HG02852 (cell line): ENCODE measurements around the gene PGAM5.
A peak's percentile ranks its signal among the peaks of the same experiment; 100 is the strongest.

Source experiments
- ATAC-seq: cut with Tn5 transposase; IDR thresholded peaks from one replicate; pipeline ENCODE4 v1.9.1; 2021; ENCODE audit warnings: mild to moderate bottlenecking, moderate library complexity; ENCODE audit not compliant: unreplicated experiment

The PGAM5 gene

GRCh38 chr12:132710405-132711079, at the start of gene PGAM5:
PGAM5 (plus strand) TSS chr12:132710842; CDS start chr12:132710877, 35 bp downstream.
- peak; percentile 80 for ATAC-seq

- no peak for ATAC-seq
Observed at GRCh38 chr12:132660996-132661395, 49.6 kb upstream of the PGAM5 start.

- ATAC-seq, result no peak
Observed at GRCh38 chr12:132661972-132662371, 48.7 kb upstream of the PGAM5 start.

- ATAC-seq, result no peak
Observed at GRCh38 chr12:132662901-132663755, 47.5 kb upstream of the PGAM5 start.

- no peak for ATAC-seq
Observed at GRCh38 chr12:132664206-132665148, 46.2 kb upstream of the PGAM5 start.

- no peak for ATAC-seq
Observed at GRCh38 chr12:132665149-132665491, 45.5 kb upstream of the PGAM5 start.

GRCh38 chr12:132665794-132666193, 44.8 kb upstream of the PGAM5 start:
- ATAC-seq, result no peak

GRCh38 chr12:132668191-132669088, 42.2 kb upstream of the PGAM5 start:
- ATAC-seq, result no peak

- no peak for ATAC-seq
Observed at GRCh38 chr12:132669166-132669879, 41.3 kb upstream of the PGAM5 start.

GRCh38 chr12:132672116-132672515, 38.5 kb upstream of the PGAM5 start:
- no peak for ATAC-seq

GRCh38 chr12:132672678-132673077, 38.0 kb upstream of the PGAM5 start:
- no peak for ATAC-seq

GRCh38 chr12:132673288-132674179, 37.1 kb upstream of the PGAM5 start:
- no peak for ATAC-seq

GRCh38 chr12:132674561-132674960, 36.1 kb upstream of the PGAM5 start:
- ATAC-seq, result no peak

GRCh38 chr12:132675757-132676432, 34.7 kb upstream of the PGAM5 start:
- ATAC-seq, result no peak

- no peak for ATAC-seq
Observed at GRCh38 chr12:132677492-132677891, 33.1 kb upstream of the PGAM5 start.

- ATAC-seq, result no peak
Observed at GRCh38 chr12:132685400-132685799, 25.2 kb upstream of the PGAM5 start.

- peak; percentile 14 for ATAC-seq
Observed at GRCh38 chr12:132686825-132687210, 23.8 kb upstream of the PGAM5 start.
